Measurements from ENCODE around the gene SLC1A1.
"Not testable (repeated sequence)": the region's sequence is repeated elsewhere in the genome, so short reads cannot be mapped to it uniquely, and the experiment has no call there.

DNA sequence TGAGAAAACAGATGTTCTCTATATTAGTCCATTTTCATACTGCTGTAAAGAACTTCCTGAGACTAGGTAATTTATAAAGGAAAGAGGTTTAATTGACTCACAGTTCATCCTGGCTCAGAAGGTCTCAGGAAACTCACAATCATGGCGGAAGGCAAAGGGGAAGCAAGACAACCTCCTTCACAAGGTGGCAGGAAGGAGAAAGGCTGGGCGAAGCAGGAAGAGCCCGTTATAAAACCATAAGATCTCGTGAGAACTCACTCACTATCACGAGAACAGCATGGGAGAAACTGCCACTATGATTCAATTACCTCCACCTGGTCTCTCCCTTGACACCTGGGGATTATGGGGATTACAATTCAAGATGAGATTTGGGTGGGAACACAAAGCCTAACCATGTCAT, 54.4 kb downstream of the SLC1A1 start:
- not testable (repeated sequence) for TF ChIP-seq POLR2AphosphoS5, POLR2A (IDR thresholded peaks at IDR 0.05)
- TF ChIP-seq, protein P1, sequence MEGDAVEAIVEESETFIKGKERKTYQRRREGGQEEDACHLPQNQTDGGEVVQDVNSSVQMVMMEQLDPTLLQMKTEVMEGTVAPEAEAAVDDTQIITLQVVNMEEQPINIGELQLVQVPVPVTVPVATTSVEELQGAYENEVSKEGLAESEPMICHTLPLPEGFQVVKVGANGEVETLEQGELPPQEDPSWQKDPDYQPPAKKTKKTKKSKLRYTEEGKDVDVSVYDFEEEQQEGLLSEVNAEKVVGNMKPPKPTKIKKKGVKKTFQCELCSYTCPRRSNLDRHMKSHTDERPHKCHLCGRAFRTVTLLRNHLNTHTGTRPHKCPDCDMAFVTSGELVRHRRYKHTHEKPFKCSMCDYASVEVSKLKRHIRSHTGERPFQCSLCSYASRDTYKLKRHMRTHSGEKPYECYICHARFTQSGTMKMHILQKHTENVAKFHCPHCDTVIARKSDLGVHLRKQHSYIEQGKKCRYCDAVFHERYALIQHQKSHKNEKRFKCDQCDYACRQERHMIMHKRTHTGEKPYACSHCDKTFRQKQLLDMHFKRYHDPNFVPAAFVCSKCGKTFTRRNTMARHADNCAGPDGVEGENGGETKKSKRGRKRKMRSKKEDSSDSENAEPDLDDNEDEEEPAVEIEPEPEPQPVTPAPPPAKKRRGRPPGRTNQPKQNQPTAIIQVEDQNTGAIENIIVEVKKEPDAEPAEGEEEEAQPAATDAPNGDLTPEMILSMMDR (IDR thresholded peaks at IDR 0.05) = not testable (repeated sequence)

Measured in upper lobe of left lung (tissue), 4 donors.